Measurements from ENCODE around the gene TOP3B. TPM values are rescaled to one million over a fixed set of nuclear protein-coding genes. Genes with fewer than 3 reads are reported as not detected.

TOP3B gene
- total RNA-seq, 1 donor from 2014 or later = 83.5 TPM

DNA sequence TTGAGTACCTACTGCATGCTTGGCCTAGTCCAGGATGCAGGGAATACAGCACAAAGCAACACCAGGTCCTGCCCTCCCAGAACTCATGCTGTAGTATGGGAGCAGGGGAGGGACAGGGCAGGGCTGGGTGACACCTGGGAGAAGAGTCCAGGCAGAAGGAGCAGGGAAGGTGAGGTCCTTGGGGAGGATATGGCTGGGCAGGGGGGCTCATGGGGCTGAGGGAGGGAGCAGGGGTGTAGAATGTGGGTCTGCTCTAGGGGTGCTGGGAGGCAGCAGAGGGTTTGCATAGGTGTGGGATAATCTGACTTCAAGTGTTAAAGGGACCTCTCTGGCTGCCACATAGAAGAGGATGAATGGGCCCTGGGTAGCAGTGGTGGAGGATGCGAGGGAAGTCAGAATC is 4.8 kb downstream of the TOP3B start:
- Mint-ChIP-seq H3K36me3 (ENCODE audit: unreplicated experiment) (no peaks in the 10 kb centered on the region), H3K27me3 (ENCODE audit: unreplicated experiment) (peaks cover 4% of the 10 kb centered on the region), H3K4me3 (ENCODE audit: unreplicated experiment) (no peak overlapping the region), H3K4me1 (ENCODE audit: low read depth, unreplicated experiment) (peaks cover 4% of the 10 kb centered on the region), H3K9me3 (ENCODE audit: unreplicated experiment) (peaks cover 5% of the 10 kb centered on the region), H3K27ac (ENCODE audit: unreplicated experiment) (no peak overlapping the region)
- TF ChIP-seq CTCF (IDR thresholded peaks at IDR 0.05; ENCODE audit: partially characterized antibody, unreplicated experiment) = no peak
- DNase-seq = no peak

GRCh38 chr22:21975854-21976345 is 6.7 kb downstream of the TOP3B start:
- no peak for TF ChIP-seq CTCF (IDR thresholded peaks at IDR 0.05; ENCODE audit: partially characterized antibody, unreplicated experiment)

GRCh38 chr22:21975273-21975672 is 7.3 kb downstream of the TOP3B start:
- no peak for DNase-seq
- Mint-ChIP-seq H3K36me3 (ENCODE audit: unreplicated experiment) (no peaks in the 10 kb centered on the region), H3K27me3 (ENCODE audit: unreplicated experiment) (peaks cover 7% of the 10 kb centered on the region), H3K4me1 (ENCODE audit: low read depth, unreplicated experiment) (peaks cover 2% of the 10 kb centered on the region), H3K4me3 (ENCODE audit: unreplicated experiment) (no peak overlapping the region), H3K27ac (ENCODE audit: unreplicated experiment) (no peak overlapping the region), H3K9me3 (ENCODE audit: unreplicated experiment) (peaks cover 5% of the 10 kb centered on the region)
- no peak for TF ChIP-seq CTCF (IDR thresholded peaks at IDR 0.05; ENCODE audit: partially characterized antibody, unreplicated experiment)

More at GRCh38 chr22:21975854-21976345, 6.7 kb downstream of the TOP3B start:
- Mint-ChIP-seq H3K4me1 (ENCODE audit: low read depth, unreplicated experiment) (peaks cover 2% of the 10 kb centered on the region), H3K4me3 (ENCODE audit: unreplicated experiment) (no peak overlapping the region), H3K27me3 (ENCODE audit: unreplicated experiment) (peaks cover 4% of the 10 kb centered on the region), H3K9me3 (ENCODE audit: unreplicated experiment) (peaks cover 5% of the 10 kb centered on the region), H3K27ac (ENCODE audit: unreplicated experiment) (no peak overlapping the region), H3K36me3 (ENCODE audit: unreplicated experiment) (no peaks in the 10 kb centered on the region)
- no peak for DNase-seq

- no peak overlapping the region for H3K27ac Mint-ChIP-seq (ENCODE audit: unreplicated experiment)
- H3K27me3 Mint-ChIP-seq (ENCODE audit: unreplicated experiment) = peaks cover 5% of the 10 kb centered on the region
- peaks cover 5% of the 10 kb centered on the region for H3K9me3 Mint-ChIP-seq (ENCODE audit: unreplicated experiment)
- TF ChIP-seq CTCF (IDR thresholded peaks at IDR 0.05; ENCODE audit: partially characterized antibody, unreplicated experiment) = no peak
- H3K36me3 Mint-ChIP-seq (ENCODE audit: unreplicated experiment) = no peaks in the 10 kb centered on the region
- no peak overlapping the region for H3K4me3 Mint-ChIP-seq (ENCODE audit: unreplicated experiment)
- H3K4me1 Mint-ChIP-seq (ENCODE audit: low read depth, unreplicated experiment) = no peaks in the 10 kb centered on the region
- DNase-seq = no peak
These were observed 8.4 kb downstream of the TOP3B start for GRCh38 chr22:21974058-21974649.

- Mint-ChIP-seq H3K36me3 (ENCODE audit: unreplicated experiment) (no peaks in the 10 kb centered on the region), H3K4me1 (ENCODE audit: low read depth, unreplicated experiment) (no peaks in the 10 kb centered on the region), H3K4me3 (ENCODE audit: unreplicated experiment) (no peak overlapping the region), H3K27ac (ENCODE audit: unreplicated experiment) (no peak overlapping the region), H3K27me3 (ENCODE audit: unreplicated experiment) (peaks cover 5% of the 10 kb centered on the region), H3K9me3 (ENCODE audit: unreplicated experiment) (peaks cover 3% of the 10 kb centered on the region)
- no peak for TF ChIP-seq CTCF (IDR thresholded peaks at IDR 0.05; ENCODE audit: partially characterized antibody, unreplicated experiment)
- DNase-seq = no peak
These were observed 9.8 kb downstream of the TOP3B start for GRCh38 chr22:21972806-21973205.

All from glutamatergic neuron (in vitro differentiated cells).